ENCODE data around the gene PARP9.
"Not testable (repeated sequence)": the region's sequence is repeated elsewhere in the genome, so short reads cannot be mapped to it uniquely, and the experiment has no call there.

PARP9 gene

GRCh38 chr3:122515020-122515468 lies 49.1 kb downstream of the PARP9 start:
- DNase-seq = no peak
- Mint-ChIP-seq H3K9me3 (peaks cover 2% of the 10 kb centered on the region), H3K36me3 (ENCODE audit: low read depth) (peaks cover 17% of the 10 kb centered on the region), H3K4me1 (peaks cover 37% of the 10 kb centered on the region), H3K4me3 (peak overlapping the region; percentile 95), H3K27ac (peak overlapping the region; percentile 71), H3K27me3 (ENCODE audit: low read depth, poor library complexity) (peaks cover 17% of the 10 kb centered on the region)
- no peak for TF ChIP-seq CTCF (IDR thresholded peaks at IDR 0.05)

- Mint-ChIP-seq H3K4me1 (peaks cover 37% of the 10 kb centered on the region), H3K9me3 (peaks cover 9% of the 10 kb centered on the region), H3K36me3 (ENCODE audit: low read depth) (peaks cover 24% of the 10 kb centered on the region), H3K27ac (peak within 1 kb of the TSS; percentile 96), H3K27me3 (ENCODE audit: low read depth, poor library complexity) (peaks cover 13% of the 10 kb centered on the region), H3K4me3 (peak within 1 kb of the TSS; percentile 95)
- TF ChIP-seq CTCF (IDR thresholded peaks at IDR 0.05) = no peak
- peak; percentile 87 for DNase-seq
These were observed 49.7 kb downstream of the PARP9 start, which contains the start of gene KPNA1 for GRCh38 chr3:122514123-122515019. Gene KPNA1, minus strand, starts transcription at chr3:122514939. Its CDS starts 18,374 bp downstream, at chr3:122496565.

GRCh38 chr3:122513386-122514122 lies 50.5 kb downstream of the PARP9 start:
- H3K4me3 Mint-ChIP-seq = peak overlapping the region; percentile 95
- peaks cover 6% of the 10 kb centered on the region for H3K27me3 Mint-ChIP-seq (ENCODE audit: low read depth, poor library complexity)
- H3K9me3 Mint-ChIP-seq = peaks cover 11% of the 10 kb centered on the region
- no peak for DNase-seq
- no peak for TF ChIP-seq CTCF (IDR thresholded peaks at IDR 0.05)
- H3K27ac Mint-ChIP-seq = peak overlapping the region; percentile 96
- peaks cover 37% of the 10 kb centered on the region for H3K4me1 Mint-ChIP-seq
- peaks cover 32% of the 10 kb centered on the region for H3K36me3 Mint-ChIP-seq (ENCODE audit: low read depth)

GRCh38 chr3:122512284-122512683 lies 51.8 kb downstream of the PARP9 start:
- peaks cover 37% of the 10 kb centered on the region for H3K4me1 Mint-ChIP-seq
- no peak for DNase-seq
- no peak overlapping the region for H3K27ac Mint-ChIP-seq
- peak overlapping the region; percentile 63 for H3K4me3 Mint-ChIP-seq
- peaks cover 39% of the 10 kb centered on the region for H3K36me3 Mint-ChIP-seq (ENCODE audit: low read depth)
- peaks cover 6% of the 10 kb centered on the region for H3K27me3 Mint-ChIP-seq (ENCODE audit: low read depth, poor library complexity)
- no peak for TF ChIP-seq CTCF (IDR thresholded peaks at IDR 0.05)
- H3K9me3 Mint-ChIP-seq = peaks cover 11% of the 10 kb centered on the region

- Mint-ChIP-seq H3K4me1 (peaks cover 37% of the 10 kb centered on the region), H3K27ac (no peak overlapping the region), H3K36me3 (ENCODE audit: low read depth) (peaks cover 46% of the 10 kb centered on the region), H3K4me3 (no peak overlapping the region), H3K9me3 (peaks cover 11% of the 10 kb centered on the region), H3K27me3 (ENCODE audit: low read depth, poor library complexity) (peaks cover 2% of the 10 kb centered on the region)
- TF ChIP-seq CTCF (IDR thresholded peaks at IDR 0.05) = no peak
- DNase-seq = no peak
These were observed 53.1 kb downstream of the PARP9 start for GRCh38 chr3:122510878-122511535.

GRCh38 chr3:122508944-122509343 lies 55.2 kb downstream of the PARP9 start:
- peaks cover 61% of the 10 kb centered on the region for H3K36me3 Mint-ChIP-seq (ENCODE audit: low read depth)
- peaks cover 20% of the 10 kb centered on the region for H3K9me3 Mint-ChIP-seq
- H3K27ac Mint-ChIP-seq; DNase-seq; H3K27me3 Mint-ChIP-seq (ENCODE audit: low read depth, poor library complexity); H3K4me3 Mint-ChIP-seq: not testable (repeated sequence)
- peaks cover 35% of the 10 kb centered on the region for H3K4me1 Mint-ChIP-seq
